GM13976 (cell line): ENCODE measurements around the gene MSLN.
A peak's percentile ranks its signal among the peaks of the same experiment; 100 is the strongest.

Experiments
- DNase-seq: peaks from one replicate; pipeline ENCODE4 v3.0.0; 2012; ENCODE audit warnings: low spot score
- CTCF ChIP-seq: IDR thresholded peaks from 2 replicates; pipeline ENCODE4 v1.5.1; 2012; ENCODE audit warnings: borderline replicate concordance, mild to moderate bottlenecking; ENCODE audit not compliant: insufficient read depth; ENCODE audit errors: extremely low read depth, missing control alignments, control extremely low read depth
- in situ Hi-C: fragments of 300-500 bp; cut with MboI; formaldehyde crosslinking; loops from one replicate; pipeline ENCODE4 v1.12.0; 2022; ENCODE audit warnings: low sequenced_read_pairs, mixed read lengths, inconsistent platforms; ENCODE audit not compliant: unreplicated experiment

MSLN gene

GRCh38 chr16:782258-782657, 21.7 kb downstream of the MSLN start:
- in situ Hi-C loops: loop anchor here (5.0 kb wide), 1 partner anchor 70 kb away; no protein-coding TSS in a partner anchor
- TF ChIP-seq CTCF: no peak
- DNase-seq: no peak

GRCh38 chr16:782766-783403, 22.4 kb downstream of the MSLN start:
- no peak for DNase-seq
- in situ Hi-C loops: loop anchor here (5.0 kb wide), 1 partner anchor 71 kb away; no protein-coding TSS in a partner anchor

GRCh38 chr16:783404-784161, 23.0 kb downstream of the MSLN start:
- TF ChIP-seq CTCF: no peak
- DNase-seq: no peak
- in situ Hi-C loops: loop anchor here (5.0 kb wide), 1 partner anchor 71 kb away; no protein-coding TSS in a partner anchor

More at GRCh38 chr16:782766-783403, 22.4 kb downstream of the MSLN start:
- no peak for TF ChIP-seq CTCF

GRCh38 chr16:784431-784830, 23.9 kb downstream of the MSLN start:
- in situ Hi-C loops: loop anchor here (5.0 kb wide), 1 partner anchor 72 kb away; no protein-coding TSS in a partner anchor
- no peak for TF ChIP-seq CTCF
- DNase-seq: no peak

DNA sequence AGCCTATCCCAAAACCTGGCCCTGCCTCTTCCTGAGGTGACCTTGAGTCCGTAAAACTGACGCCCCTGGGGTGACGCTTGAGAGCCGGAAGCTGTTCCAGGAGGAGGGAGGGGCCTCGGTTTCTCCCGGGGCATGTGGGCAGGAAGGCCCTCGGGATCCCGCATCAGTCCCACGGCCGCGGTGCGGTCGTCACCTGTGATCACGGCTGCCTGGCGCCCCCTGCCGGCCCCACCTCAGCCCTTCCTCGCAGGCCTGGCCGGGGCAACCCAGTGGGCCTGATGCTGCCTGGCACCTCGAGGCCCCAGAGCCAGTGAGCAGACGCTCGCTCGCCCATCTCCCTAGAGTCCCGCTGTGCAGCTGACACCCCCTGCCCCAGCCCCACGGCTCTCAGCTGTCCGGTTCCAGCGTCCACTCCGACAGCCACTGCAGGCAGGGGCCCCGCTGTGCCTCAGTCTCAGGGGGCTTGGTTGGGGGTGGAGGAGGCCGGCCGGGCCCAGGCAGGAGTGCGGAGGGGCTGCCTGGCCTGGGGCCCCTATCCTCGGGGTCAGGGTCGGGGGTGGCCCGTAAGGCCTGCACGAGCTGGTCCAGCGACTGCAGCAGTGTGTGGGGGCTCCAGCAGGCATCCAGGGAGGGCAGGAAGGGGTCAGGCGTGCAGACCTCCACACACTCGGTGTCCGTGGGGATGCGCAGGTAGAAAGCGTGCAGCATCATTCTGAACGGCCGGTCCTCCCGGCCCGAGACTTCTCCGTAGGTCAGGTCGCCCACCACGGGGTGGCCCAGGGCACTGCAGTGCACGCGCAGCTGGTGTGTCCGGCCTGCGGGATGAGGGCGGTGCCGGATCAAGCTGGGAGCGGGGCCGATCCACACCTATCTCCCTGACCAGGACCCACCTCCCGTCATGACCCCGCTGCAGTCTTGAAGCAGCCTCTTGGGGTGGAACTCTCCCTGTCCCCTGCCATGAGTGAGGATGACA, 25.3 kb downstream of the MSLN start:
- peak; percentile 90 for TF ChIP-seq CTCF
- DNase-seq: peak; percentile 84
- in situ Hi-C loops: no loop called here
